GM20000 (cell line): ENCODE measurements around the gene NAALADL2.
A peak's percentile ranks its signal among the peaks of the same experiment; 100 is the strongest.

ENCODE experiments used
- DNase-seq: peaks from one replicate; pipeline ENCODE4 v3.0.0; 2012; ENCODE audit warnings: low spot score
- CTCF ChIP-seq: IDR thresholded peaks from 2 replicates; pipeline ENCODE4 v1.5.1; 2012; ENCODE audit warnings: mild to moderate bottlenecking, control low read depth; ENCODE audit errors: extremely low read depth, missing control alignments

Gene NAALADL2

GRCh38 chr3:175469124-175469523, 610.0 kb downstream of the NAALADL2 start:
- TF ChIP-seq CTCF: no peak
- no peak for DNase-seq

- DNase-seq: no peak
- TF ChIP-seq CTCF: no peak
These were observed 616.6 kb downstream of the NAALADL2 start for GRCh38 chr3:175475765-175476164.

GRCh38 chr3:175476489-175476888, 617.4 kb downstream of the NAALADL2 start:
- DNase-seq: no peak
- no peak for TF ChIP-seq CTCF

- TF ChIP-seq CTCF: no peak
- DNase-seq: peak; percentile 8
These were observed 618.6 kb downstream of the NAALADL2 start for GRCh38 chr3:175477651-175478224.

GRCh38 chr3:175478301-175478700, 619.2 kb downstream of the NAALADL2 start:
- DNase-seq: no peak
- TF ChIP-seq CTCF: no peak

- DNase-seq: no peak
- TF ChIP-seq CTCF: no peak
These were observed 620.0 kb downstream of the NAALADL2 start for GRCh38 chr3:175479175-175479574.

- no peak for TF ChIP-seq CTCF
These were observed 620.7 kb downstream of the NAALADL2 start for GRCh38 chr3:175479800-175480199.

More at GRCh38 chr3:175479800-175480199, 620.7 kb downstream of the NAALADL2 start:
- no peak for DNase-seq
